ENCODE results near the gene TRIOBP. TPM values are rescaled to one million over a fixed set of nuclear protein-coding genes. Genes with fewer than 3 reads are reported as not detected.

TRIOBP gene
- total and polyA plus RNA-seq, 2 of the 4 experiments (the other 2 are of a cell fraction), result 46.4 to 69.8 TPM

DNA sequence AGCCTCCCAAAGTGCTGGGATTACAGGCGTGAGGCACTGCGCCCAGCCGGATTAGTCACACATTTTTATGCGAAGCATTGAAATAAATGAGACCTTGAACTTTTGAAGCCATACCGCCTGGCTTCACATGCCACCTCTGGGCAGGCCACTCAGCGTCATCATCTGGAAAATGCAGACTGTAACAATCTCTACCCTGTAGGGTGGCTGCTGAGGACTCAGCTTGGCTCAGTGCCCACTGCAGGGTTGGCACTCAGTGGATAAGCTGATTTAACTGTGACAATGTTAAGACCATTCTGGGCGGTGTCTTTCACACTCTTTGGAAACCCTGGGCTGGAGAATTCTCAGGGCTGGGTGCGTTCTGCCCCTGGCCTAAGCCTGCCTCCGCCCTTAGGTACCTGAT, 48.9 kb upstream of the TRIOBP start:
- no peak overlapping the region for H2BK15ac ChIP-seq (ENCODE audit: low read depth, low read length)
- H3K4me2 ChIP-seq (ENCODE audit: low read depth, low read length), result no peak overlapping the region
- H2AFZ ChIP-seq (replicated peaks; ENCODE audit: low read length, poor library complexity), result no peak overlapping the region
- H3K14ac ChIP-seq (replicated peaks; ENCODE audit: low read depth, low read length), result no peak overlapping the region
- no peak overlapping the region for H2BK120ac ChIP-seq (ENCODE audit: low read depth, low read length)
- H2AK9ac ChIP-seq (replicated peaks; ENCODE audit: low read depth, low read length, poor library complexity), result no peak overlapping the region
- 100% methylated on average over 1 of the region's 9 CpGs; no CpG with 5 or more reads in 1 of the 2 experiments for WGBS, 2 experiments (ENCODE audit: extremely low coverage in 2 of 2, insufficient read length in 1 of 2)
- ATAC-seq (ENCODE audit: low read depth) (no peak), DNase-seq (no peak)
- H2BK5ac ChIP-seq (ENCODE audit: low read depth, low read length, poor library complexity, severe bottlenecking), result no peak overlapping the region
- no peak overlapping the region for H3K4me3 ChIP-seq (ENCODE audit: insufficient read depth, low read depth, low read length)
- H3K79me1 ChIP-seq (ENCODE audit: low read depth in 1 of 2, low read length in 2 of 2), result peaks cover 0 to 13% of the 10 kb centered on the region in 2 experiments; a peak in 2 of 4 replicates
- peaks cover 4% of the 10 kb centered on the region for H3K4me1 ChIP-seq (ENCODE audit: control insufficient read depth, insufficient read depth, low read length)
- H4K91ac ChIP-seq (ENCODE audit: insufficient read depth, low read depth, low read length), result no peak overlapping the region
- ChIA-PET CTCF (interaction anchor here (0.7 kb wide), 1 partner anchor 40 kb away, joined by 3 read pairs; the partner anchor contains the start of gene GGA1), POLR2A (ENCODE audit: unreplicated experiment) (interaction anchor here (0.5 kb wide), 1 partner anchor 13 kb away, joined by 12 read pairs; no protein-coding TSS in a partner anchor)
- H2AK5ac ChIP-seq (ENCODE audit: low read depth, low read length), result no peak overlapping the region
- H2BK20ac ChIP-seq (ENCODE audit: low read depth, low read length), result no peak overlapping the region
- H3K27ac ChIP-seq (ENCODE audit: insufficient read depth, low read length), result no peak overlapping the region
- H3K9ac ChIP-seq (ENCODE audit: low read depth, low read length), result no peak overlapping the region
- H3K36me3 ChIP-seq (ENCODE audit: control insufficient read depth, insufficient read depth, low read length), result peaks cover 66% of the 10 kb centered on the region
- intact Hi-C loops (cut with micrococcal nuclease), result no loop called here
- no peak overlapping the region for H3K56ac ChIP-seq (ENCODE audit: extremely low read depth, insufficient read depth, low read length)
- no peak overlapping the region for H3K23ac ChIP-seq (ENCODE audit: low read depth, low read length)
- no peak overlapping the region for H3K4ac ChIP-seq (ENCODE audit: low read depth, low read length)
- no peaks in the 10 kb centered on the region for H3K9me1 ChIP-seq (ENCODE audit: insufficient read depth, low read length)
- H3K27me3 ChIP-seq (ENCODE audit: control insufficient read depth, insufficient read depth, low read length), result no peaks in the 10 kb centered on the region
- no TSS peak for BruUV-seq (replicated peaks)
- TF ChIP-seq BHLHE40 (IDR thresholded peaks at IDR 0.05; ENCODE audit: low read depth, low read length) (no peak), MXI1 (IDR thresholded peaks at IDR 0.05; ENCODE audit: borderline replicate concordance, low read depth, low read length) (no peak), FOS (IDR thresholded peaks at IDR 0.05; ENCODE audit: low read depth, low read length) (no peak), CEBPB (IDR thresholded peaks at IDR 0.05; ENCODE audit: low read depth, low read length) (no peak), NFE2L2 (IDR thresholded peaks at IDR 0.05; ENCODE audit: low read depth, low read length) (no peak), SMC3 (IDR thresholded peaks at IDR 0.05; ENCODE audit: low read depth, low read length) (no peak), RAD21 (IDR thresholded peaks at IDR 0.05; ENCODE audit: low read length) (no peak), RFX5 (IDR thresholded peaks at IDR 0.05; ENCODE audit: low read depth, low read length) (no peak), RCOR1 (IDR thresholded peaks at IDR 0.05; ENCODE audit: insufficient replicate concordance, low read length) (no peak), POLR2A (IDR thresholded peaks at IDR 0.05; ENCODE audit: low read depth, low read length) (no peak), CHD1 (IDR thresholded peaks at IDR 0.05; ENCODE audit: low read depth, low read length) (no peak), MAFK (IDR thresholded peaks at IDR 0.05; ENCODE audit: low read depth, low read length) (no peak), MAZ (IDR thresholded peaks at IDR 0.05; ENCODE audit: borderline replicate concordance, low read depth, low read length) (no peak)
- TF ChIP-seq, protein P1, sequence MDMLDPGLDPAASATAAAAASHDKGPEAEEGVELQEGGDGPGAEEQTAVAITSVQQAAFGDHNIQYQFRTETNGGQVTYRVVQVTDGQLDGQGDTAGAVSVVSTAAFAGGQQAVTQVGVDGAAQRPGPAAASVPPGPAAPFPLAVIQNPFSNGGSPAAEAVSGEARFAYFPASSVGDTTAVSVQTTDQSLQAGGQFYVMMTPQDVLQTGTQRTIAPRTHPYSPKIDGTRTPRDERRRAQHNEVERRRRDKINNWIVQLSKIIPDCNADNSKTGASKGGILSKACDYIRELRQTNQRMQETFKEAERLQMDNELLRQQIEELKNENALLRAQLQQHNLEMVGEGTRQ (IDR thresholded peaks at IDR 0.05; ENCODE audit: low read depth, low read length), result no peak
- TF ChIP-seq, protein P2, sequence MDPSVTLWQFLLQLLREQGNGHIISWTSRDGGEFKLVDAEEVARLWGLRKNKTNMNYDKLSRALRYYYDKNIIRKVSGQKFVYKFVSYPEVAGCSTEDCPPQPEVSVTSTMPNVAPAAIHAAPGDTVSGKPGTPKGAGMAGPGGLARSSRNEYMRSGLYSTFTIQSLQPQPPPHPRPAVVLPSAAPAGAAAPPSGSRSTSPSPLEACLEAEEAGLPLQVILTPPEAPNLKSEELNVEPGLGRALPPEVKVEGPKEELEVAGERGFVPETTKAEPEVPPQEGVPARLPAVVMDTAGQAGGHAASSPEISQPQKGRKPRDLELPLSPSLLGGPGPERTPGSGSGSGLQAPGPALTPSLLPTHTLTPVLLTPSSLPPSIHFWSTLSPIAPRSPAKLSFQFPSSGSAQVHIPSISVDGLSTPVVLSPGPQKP (IDR thresholded peaks at IDR 0.05; ENCODE audit: borderline replicate concordance, low read depth, low read length), result no peak
- TF ChIP-seq, protein P3, sequence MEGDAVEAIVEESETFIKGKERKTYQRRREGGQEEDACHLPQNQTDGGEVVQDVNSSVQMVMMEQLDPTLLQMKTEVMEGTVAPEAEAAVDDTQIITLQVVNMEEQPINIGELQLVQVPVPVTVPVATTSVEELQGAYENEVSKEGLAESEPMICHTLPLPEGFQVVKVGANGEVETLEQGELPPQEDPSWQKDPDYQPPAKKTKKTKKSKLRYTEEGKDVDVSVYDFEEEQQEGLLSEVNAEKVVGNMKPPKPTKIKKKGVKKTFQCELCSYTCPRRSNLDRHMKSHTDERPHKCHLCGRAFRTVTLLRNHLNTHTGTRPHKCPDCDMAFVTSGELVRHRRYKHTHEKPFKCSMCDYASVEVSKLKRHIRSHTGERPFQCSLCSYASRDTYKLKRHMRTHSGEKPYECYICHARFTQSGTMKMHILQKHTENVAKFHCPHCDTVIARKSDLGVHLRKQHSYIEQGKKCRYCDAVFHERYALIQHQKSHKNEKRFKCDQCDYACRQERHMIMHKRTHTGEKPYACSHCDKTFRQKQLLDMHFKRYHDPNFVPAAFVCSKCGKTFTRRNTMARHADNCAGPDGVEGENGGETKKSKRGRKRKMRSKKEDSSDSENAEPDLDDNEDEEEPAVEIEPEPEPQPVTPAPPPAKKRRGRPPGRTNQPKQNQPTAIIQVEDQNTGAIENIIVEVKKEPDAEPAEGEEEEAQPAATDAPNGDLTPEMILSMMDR (conservative IDR thresholded peaks at IDR 0.05; ENCODE audit: low read depth, low read length), result no peak
- H3K9me3 ChIP-seq (ENCODE audit: control insufficient read depth, insufficient read depth, low read length), result no peaks in the 10 kb centered on the region
- in situ Hi-C loops (cut with MboI; ENCODE audit: low sequenced_read_pairs), result loop anchor here (5.0 kb wide), 1 partner anchor 34 kb away; no protein-coding TSS in a partner anchor
- no peak overlapping the region for H3K18ac ChIP-seq (ENCODE audit: low read depth, low read length)
- H4K5ac ChIP-seq (ENCODE audit: low read depth, low read length), result no peak overlapping the region
- peaks cover 9% of the 10 kb centered on the region for H4K20me1 ChIP-seq (ENCODE audit: insufficient read depth, low read length)
- H4K8ac ChIP-seq (ENCODE audit: low read depth in 2 of 2, low read length in 2 of 2), result no peak overlapping the region
- dilution Hi-C loops (cut with HindIII; ENCODE audit: low sequenced_read_pairs, unreplicated experiment), result no loop called here

All from IMR-90 (cell line).